ENCODE data around the gene DAAM2. TPM values are rescaled to one million over a fixed set of nuclear protein-coding genes. Genes with fewer than 3 reads are reported as not detected.

The DAAM2 gene
- total RNA-seq, 6 donors from 2014 or later: 21.0 to 81.7 (median 31.9) TPM

DNA sequence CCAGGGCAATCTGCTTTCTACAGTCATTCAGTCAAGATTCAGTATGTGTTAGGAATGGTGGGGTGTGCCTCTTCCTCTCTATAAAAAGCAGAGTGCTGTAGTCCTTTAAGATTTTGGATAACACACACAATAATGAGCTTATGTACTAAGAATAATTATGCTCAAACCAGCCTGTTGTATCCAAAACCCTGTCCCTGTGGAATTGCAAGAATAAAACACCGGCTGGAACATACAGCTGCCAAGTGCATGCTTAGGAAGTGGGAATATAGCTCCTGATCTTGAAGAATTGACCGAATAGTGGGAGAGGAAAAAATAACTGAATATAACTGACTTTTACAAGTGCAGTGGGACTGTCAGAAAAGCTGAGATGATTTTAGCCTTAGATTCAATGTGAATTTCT lies 143.1 kb downstream of the DAAM2 start:
- Histone ChIP-seq H3K9me3 (no peaks in the 10 kb centered on the region), H3K4me3 (no peak overlapping the region), H3K27me3 (no peaks in the 10 kb centered on the region), H3K4me1 (peaks cover 0 to 18% (median 12%) of the 10 kb centered on the region in 4 donors), H3K36me3 (no peaks in the 10 kb centered on the region), H3K27ac (peak overlapping the region in 1 of 4 donors; percentile 17)
- 62 to 83% methylated on average over 2 of the region's 2 CpGs for WGBS, 2 donors
- DNase-seq (no peak), ATAC-seq (ENCODE audit: low FRiP score in 2 of 2) (no peak)
- TF ChIP-seq POLR2AphosphoS5 (IDR thresholded peaks at IDR 0.05): no peak
- no peak for TF ChIP-seq EP300 (IDR thresholded peaks at IDR 0.05)
- no peak for TF ChIP-seq POLR2A (IDR thresholded peaks at IDR 0.05)
- TF ChIP-seq, protein P1, sequence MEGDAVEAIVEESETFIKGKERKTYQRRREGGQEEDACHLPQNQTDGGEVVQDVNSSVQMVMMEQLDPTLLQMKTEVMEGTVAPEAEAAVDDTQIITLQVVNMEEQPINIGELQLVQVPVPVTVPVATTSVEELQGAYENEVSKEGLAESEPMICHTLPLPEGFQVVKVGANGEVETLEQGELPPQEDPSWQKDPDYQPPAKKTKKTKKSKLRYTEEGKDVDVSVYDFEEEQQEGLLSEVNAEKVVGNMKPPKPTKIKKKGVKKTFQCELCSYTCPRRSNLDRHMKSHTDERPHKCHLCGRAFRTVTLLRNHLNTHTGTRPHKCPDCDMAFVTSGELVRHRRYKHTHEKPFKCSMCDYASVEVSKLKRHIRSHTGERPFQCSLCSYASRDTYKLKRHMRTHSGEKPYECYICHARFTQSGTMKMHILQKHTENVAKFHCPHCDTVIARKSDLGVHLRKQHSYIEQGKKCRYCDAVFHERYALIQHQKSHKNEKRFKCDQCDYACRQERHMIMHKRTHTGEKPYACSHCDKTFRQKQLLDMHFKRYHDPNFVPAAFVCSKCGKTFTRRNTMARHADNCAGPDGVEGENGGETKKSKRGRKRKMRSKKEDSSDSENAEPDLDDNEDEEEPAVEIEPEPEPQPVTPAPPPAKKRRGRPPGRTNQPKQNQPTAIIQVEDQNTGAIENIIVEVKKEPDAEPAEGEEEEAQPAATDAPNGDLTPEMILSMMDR (IDR thresholded peaks at IDR 0.05): no peak

DNA sequence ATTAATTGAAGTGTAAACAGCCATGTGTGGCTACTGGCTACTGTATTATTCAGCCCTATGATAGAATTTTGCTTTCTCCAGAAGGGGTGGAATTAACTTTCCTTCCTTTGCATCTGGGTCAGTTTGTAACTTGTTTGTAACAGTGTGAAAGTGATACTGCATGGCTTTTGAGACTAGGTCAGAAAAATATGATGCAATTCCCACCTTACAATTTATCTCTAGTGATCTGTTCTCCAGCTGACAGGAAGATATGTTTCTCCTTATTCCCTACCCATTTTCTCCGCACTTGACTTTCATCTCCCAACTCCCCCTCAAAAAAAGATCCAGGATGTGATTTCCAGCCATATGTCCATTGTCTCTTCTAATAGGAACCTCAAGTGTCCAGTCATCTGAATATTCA lies 144.7 kb downstream of the DAAM2 start:
- H3K36me3 ChIP-seq: no peaks in the 10 kb centered on the region
- WGBS, 2 donors: 91 to 97% methylated on average over 1 of the region's 1 CpG
- ATAC-seq (ENCODE audit: low FRiP score in 2 of 2): no peak

DNA sequence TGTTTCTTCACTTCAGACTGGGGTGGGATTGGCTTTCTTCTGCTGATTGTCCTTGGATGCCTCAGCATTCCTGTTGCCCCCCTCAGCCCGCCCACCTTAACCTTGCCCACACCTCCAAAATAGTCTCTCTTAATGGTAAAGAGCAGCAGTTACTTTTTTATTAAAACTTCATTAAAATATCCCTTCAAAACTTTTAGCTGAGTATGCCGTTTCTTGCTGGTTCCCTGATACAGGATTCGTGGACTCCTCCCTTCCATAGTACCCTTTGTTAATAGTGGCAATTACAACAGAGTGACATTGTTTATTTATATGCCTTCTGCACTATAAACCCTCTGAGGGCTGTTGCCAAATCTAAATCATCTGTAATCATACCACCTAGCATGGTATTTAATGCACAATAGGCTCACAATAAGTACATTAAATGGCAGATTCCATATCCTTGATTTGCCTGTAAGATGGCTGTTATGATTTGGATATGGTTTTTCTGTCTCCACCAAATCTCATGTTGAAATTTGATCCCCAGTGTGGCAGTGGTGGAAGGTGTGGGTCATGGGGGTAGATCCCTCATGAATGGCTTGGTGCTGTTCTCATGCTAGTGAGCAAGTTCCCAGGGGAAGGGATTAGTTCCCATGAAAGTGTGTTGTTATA lies 145.6 kb downstream of the DAAM2 start:
- 59 to 74% methylated on average over 3 of the region's 3 CpGs for WGBS, 2 donors
- ATAC-seq (ENCODE audit: low FRiP score in 2 of 2): no peak
- DNase-seq: no peak

More for the DNA sequence above, 144.7 kb downstream of the DAAM2 start:
- no peak overlapping the region for H3K4me3 ChIP-seq
- H3K4me1 ChIP-seq: peaks cover 0 to 12% (median 8%) of the 10 kb centered on the region in 4 donors
- H3K27me3 ChIP-seq: no peaks in the 10 kb centered on the region
- TF ChIP-seq POLR2AphosphoS5 (IDR thresholded peaks at IDR 0.05) (no peak), EP300 (IDR thresholded peaks at IDR 0.05) (no peak), POLR2A (IDR thresholded peaks at IDR 0.05) (no peak)
- TF ChIP-seq, protein P1 (IDR thresholded peaks at IDR 0.05): no peak
- DNase-seq: no peak
- H3K27ac ChIP-seq: no peak overlapping the region
- H3K9me3 ChIP-seq: no peaks in the 10 kb centered on the region

DNA sequence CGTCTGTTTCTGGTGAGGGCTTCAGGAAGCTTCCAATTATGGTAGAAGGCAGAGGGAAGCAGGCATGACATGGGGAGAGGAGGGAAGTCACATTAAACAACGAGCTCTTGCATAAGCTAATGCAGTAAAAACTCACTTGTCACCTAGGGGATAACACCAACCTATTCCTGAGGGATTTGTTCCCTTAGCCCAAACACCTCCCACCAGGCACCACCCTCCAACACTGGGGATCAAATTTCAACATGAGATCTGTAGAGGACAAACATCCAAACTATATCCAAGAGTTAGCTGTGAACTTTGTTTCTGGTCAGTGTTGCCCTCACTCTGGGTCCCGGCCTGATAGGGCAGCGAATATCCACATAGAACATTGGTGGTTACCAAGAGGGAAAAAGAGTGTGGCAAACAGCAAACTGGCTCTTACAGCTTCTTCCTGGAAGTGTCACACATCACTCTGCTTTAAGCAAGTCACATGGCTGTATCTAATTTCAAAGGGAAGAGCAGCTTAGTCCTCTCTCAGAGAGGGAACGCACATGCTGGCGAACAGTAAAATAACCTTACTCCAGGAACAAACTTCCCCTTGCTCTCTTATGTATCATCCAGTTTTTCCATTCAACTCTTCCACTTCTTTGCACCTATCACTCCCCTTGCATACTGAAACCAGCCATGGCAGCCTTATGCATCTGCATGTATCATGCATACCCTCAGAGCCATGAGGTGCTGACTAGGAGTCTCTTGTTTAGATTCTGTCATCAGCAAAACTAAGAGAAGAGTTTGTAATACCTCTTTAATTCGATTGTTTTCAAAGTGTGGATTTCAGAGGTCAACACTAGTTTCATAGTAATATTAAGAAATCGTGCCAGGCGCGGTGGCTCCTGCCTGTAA lies 146.8 kb downstream of the DAAM2 start:
- H3K9me3 ChIP-seq: no peaks in the 10 kb centered on the region
- H3K4me3 ChIP-seq: no peak overlapping the region
- peaks cover 0 to 10% (median 3%) of the 10 kb centered on the region in 4 donors for H3K4me1 ChIP-seq
- DNase-seq (no peak), ATAC-seq (ENCODE audit: low FRiP score in 2 of 2) (no peak)
- H3K27me3 ChIP-seq: no peaks in the 10 kb centered on the region
- TF ChIP-seq POLR2AphosphoS5 (IDR thresholded peaks at IDR 0.05) (no peak), POLR2A (IDR thresholded peaks at IDR 0.05) (no peak), EP300 (IDR thresholded peaks at IDR 0.05) (no peak)
- TF ChIP-seq, protein P1 (IDR thresholded peaks at IDR 0.05): no peak
- WGBS, 2 donors: 75 to 83% methylated on average over 10 of the region's 10 CpGs
- no peak overlapping the region for H3K27ac ChIP-seq
- no peaks in the 10 kb centered on the region for H3K36me3 ChIP-seq

More for the DNA sequence above, 145.6 kb downstream of the DAAM2 start:
- Histone ChIP-seq H3K4me3 (no peak overlapping the region), H3K4me1 (peaks cover 0 to 10% (median 7%) of the 10 kb centered on the region in 4 donors), H3K9me3 (no peaks in the 10 kb centered on the region), H3K36me3 (no peaks in the 10 kb centered on the region), H3K27me3 (no peaks in the 10 kb centered on the region), H3K27ac (no peak overlapping the region)
- TF ChIP-seq POLR2A (IDR thresholded peaks at IDR 0.05) (no peak), EP300 (IDR thresholded peaks at IDR 0.05) (peak in 1 of 4 donors; percentile 8)

DNA sequence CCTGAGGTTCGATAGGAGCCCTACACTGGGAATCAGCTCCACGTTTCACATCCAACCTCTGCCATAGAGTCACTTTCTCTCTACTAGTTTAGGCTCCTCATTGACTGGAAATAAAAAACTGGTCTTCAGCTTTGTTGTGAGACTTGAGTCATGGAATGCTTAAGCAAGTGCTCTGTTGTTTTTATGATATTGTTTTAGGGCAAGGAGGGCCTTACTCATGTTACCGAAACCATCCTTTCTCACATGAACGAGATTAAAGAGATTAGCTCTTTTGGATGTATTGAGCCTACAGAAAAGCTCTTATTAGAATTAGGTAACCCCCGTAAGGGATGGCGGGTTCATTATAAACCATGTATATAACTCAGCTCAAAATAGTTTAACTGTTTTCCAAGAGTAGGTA lies 149.0 kb downstream of the DAAM2 start:
- WGBS, 2 donors: 95% methylated on average over 6 of the region's 6 CpGs
- no peaks in the 10 kb centered on the region for H3K4me1 ChIP-seq
- TF ChIP-seq POLR2AphosphoS5 (IDR thresholded peaks at IDR 0.05): no peak
- TF ChIP-seq EP300 (IDR thresholded peaks at IDR 0.05): no peak
- no peak for TF ChIP-seq POLR2A (IDR thresholded peaks at IDR 0.05)
- TF ChIP-seq, protein P1 (IDR thresholded peaks at IDR 0.05): no peak
- H3K27me3 ChIP-seq: no peaks in the 10 kb centered on the region
- ATAC-seq (ENCODE audit: low FRiP score in 2 of 2): no peak
- DNase-seq: no peak
- H3K36me3 ChIP-seq: no peaks in the 10 kb centered on the region
- no peak overlapping the region for H3K4me3 ChIP-seq
- no peaks in the 10 kb centered on the region for H3K9me3 ChIP-seq
- no peak overlapping the region for H3K27ac ChIP-seq
